Lower lobe of right lung (tissue), 2 donors: ENCODE data around the gene YDJC. TPM values are rescaled to one million over a fixed set of nuclear protein-coding genes. Genes with fewer than 3 reads are reported as not detected.
"Not testable (repeated sequence)": the region's sequence is repeated elsewhere in the genome, so short reads cannot be mapped to it uniquely, and the experiment has no call there.

Experiments used
- ATAC-seq, 2 donors: fragments of 200-7000 bp; cut with Tn5 transposase; one replicate each; pipeline ENCODE4 v1.9.1; 2020 to 2022; ENCODE audit warnings: mild to moderate bottlenecking in 2 of 2, moderate library complexity in 2 of 2
- DNase-seq: peaks from one replicate; pipeline ENCODE4 v3.0.0-alpha.2; 2020
- H3K27ac ChIP-seq: fragments of 200-600 bp; one replicate; pipeline ENCODE4 v1.8.0; 2022
- H3K27me3 ChIP-seq: fragments of 200-600 bp; one replicate; pipeline ENCODE4 v1.8.0; 2022; ENCODE audit warnings: low read depth
- H3K36me3 ChIP-seq: fragments of 200-600 bp; one replicate; pipeline ENCODE4 v1.8.0; 2022; ENCODE audit warnings: mild to moderate bottlenecking
- H3K4me1 ChIP-seq: fragments of 200-600 bp; one replicate; pipeline ENCODE4 v1.8.0; 2022
- H3K4me3 ChIP-seq: fragments of 200-600 bp; one replicate; pipeline ENCODE4 v1.8.0; 2022; ENCODE audit warnings: mild to moderate bottlenecking
- H3K9me3 ChIP-seq: fragments of 200-600 bp; one replicate; pipeline ENCODE4 v1.8.0; 2022
- intact Hi-C: fragments of 100-400 bp; cut with DNase I; formaldehyde crosslinking; loops from one replicate; pipeline ENCODE4 v1.11.0; 2022
- long read RNA-seq: library from polyadenylated mRNA; unstranded; transcript quantifications from one replicate; pipeline ENCODE4 v2.0.0, GENCODE V29; 2021
- total RNA-seq: library from RNA; stranded (reverse); fragmentation: NEBNext Ultra II Directional; extraction: Animal tissue kit (Norgen Biotek cat#: 25700); gene quantifications from one replicate; pipeline ENCODE4 v1.2.1, GENCODE V29; 2021
- TF ChIP-seq, protein P1 (sequence below): fragments of 200-600 bp; IDR thresholded peaks from one replicate; pipeline ENCODE4 v1.8.0; 2022; ENCODE audit warnings: antibody characterized with exemption, mild to moderate bottlenecking
- donor health status: DM: no; HTN: yes; CAD: no; lungs with severe emphysema.

Gene YDJC, protein sequence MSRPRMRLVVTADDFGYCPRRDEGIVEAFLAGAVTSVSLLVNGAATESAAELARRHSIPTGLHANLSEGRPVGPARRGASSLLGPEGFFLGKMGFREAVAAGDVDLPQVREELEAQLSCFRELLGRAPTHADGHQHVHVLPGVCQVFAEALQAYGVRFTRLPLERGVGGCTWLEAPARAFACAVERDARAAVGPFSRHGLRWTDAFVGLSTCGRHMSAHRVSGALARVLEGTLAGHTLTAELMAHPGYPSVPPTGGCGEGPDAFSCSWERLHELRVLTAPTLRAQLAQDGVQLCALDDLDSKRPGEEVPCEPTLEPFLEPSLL
- total RNA-seq: 13.1 TPM
- long read RNA-seq, transcript YDJC-203 (5 exons, 1,410 nt): minor isoform, 7 of 36 reads
- long read RNA-seq, transcript YDJC-201 (5 exons, 1,351 nt): major isoform, 8 of 36 reads
- long read RNA-seq, partial matches to known transcripts: 6 of 36 reads
- long read RNA-seq, other reads (novel, unspliced or antisense): 9 of 36 reads

DNA sequence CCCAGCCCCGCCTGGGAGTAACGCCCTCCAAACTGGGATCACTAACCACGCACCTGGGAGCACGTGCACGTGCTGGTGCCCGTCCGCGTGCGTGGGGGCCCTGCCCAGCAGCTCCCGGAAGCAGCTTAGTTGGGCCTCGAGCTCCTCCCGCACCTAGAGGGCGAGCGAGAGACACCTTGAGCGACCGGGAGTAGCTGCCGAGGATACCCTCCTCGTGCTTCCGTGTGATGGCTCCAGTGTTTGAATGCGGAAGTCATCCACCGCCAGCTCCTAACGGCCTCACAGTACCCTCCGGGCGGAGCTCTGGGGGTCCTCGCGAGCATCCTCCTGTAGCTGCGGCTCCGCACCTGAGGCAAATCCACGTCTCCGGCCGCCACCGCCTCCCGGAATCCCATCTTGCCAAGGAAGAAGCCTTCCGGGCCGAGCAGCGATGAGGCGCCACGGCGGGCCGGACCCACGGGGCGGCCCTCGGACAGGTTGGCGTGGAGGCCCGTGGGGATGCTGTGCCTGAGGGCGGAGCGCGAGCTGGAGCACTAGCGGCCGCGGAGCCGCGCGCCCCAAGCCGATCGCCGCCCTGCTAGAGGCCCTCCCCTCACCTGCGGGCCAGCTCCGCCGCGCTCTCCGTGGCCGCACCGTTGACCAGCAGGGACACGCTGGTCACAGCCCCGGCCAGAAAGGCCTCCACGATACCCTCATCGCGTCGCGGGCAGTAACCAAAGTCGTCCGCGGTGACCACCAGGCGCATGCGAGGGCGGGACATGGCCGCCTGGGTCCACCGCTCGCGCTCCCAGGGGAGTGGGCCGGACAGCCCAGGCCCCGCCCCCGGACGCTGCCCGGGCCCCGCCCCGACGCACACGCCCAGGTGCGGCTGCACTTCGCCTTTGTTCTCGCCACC lies at the start of gene YDJC:
YDJC (minus strand) TSS at position 768 of the 895 bp plus-strand sequence; CDS start at position 760, 8 bp downstream.
- ATAC-seq: peak; percentile 98 to 99
- Histone ChIP-seq H3K36me3 (peaks cover 12% of the 10 kb centered on the region), H3K4me1 (peaks cover 28% of the 10 kb centered on the region), H3K4me3 (peak within 1 kb of the TSS; percentile 98), H3K27me3 (no peaks in the 10 kb centered on the region), H3K9me3 (no peaks in the 10 kb centered on the region), H3K27ac (peak within 1 kb of the TSS; percentile 82)
- TF ChIP-seq, protein P1, sequence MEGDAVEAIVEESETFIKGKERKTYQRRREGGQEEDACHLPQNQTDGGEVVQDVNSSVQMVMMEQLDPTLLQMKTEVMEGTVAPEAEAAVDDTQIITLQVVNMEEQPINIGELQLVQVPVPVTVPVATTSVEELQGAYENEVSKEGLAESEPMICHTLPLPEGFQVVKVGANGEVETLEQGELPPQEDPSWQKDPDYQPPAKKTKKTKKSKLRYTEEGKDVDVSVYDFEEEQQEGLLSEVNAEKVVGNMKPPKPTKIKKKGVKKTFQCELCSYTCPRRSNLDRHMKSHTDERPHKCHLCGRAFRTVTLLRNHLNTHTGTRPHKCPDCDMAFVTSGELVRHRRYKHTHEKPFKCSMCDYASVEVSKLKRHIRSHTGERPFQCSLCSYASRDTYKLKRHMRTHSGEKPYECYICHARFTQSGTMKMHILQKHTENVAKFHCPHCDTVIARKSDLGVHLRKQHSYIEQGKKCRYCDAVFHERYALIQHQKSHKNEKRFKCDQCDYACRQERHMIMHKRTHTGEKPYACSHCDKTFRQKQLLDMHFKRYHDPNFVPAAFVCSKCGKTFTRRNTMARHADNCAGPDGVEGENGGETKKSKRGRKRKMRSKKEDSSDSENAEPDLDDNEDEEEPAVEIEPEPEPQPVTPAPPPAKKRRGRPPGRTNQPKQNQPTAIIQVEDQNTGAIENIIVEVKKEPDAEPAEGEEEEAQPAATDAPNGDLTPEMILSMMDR: peak; percentile 44
- DNase-seq: peak; percentile 95
- intact Hi-C loops: no loop called here

DNA sequence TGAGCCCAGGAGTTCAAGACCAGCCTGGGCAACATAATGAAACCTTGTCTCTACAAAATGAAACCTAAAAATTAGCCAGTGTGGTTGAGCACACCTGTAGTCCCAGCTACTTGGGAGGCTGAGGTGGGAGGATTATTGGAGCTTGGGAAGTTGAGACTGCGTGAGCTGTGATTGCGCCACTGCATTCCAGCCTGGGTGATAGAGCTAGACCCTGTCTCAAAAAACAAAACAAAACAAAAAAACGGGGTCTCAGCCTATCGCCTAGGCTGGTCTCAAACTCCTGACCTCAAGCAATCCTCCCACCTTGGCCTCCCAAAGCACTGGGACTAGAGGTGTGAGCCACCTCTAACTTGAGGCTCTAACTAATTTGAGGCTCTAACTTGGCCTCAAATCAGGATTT lies 49.6 kb upstream of the YDJC start:
- DNase-seq: no peak
- peaks cover 52% of the 10 kb centered on the region for H3K36me3 ChIP-seq
- intact Hi-C loops: no loop called here
- TF ChIP-seq, protein P1: no peak
- ATAC-seq: no peak
- H3K4me1 ChIP-seq: no peaks in the 10 kb centered on the region
- no peak overlapping the region for H3K27ac ChIP-seq
- H3K9me3 ChIP-seq: no peaks in the 10 kb centered on the region
- no peak overlapping the region for H3K4me3 ChIP-seq
- H3K27me3 ChIP-seq: no peaks in the 10 kb centered on the region

DNA sequence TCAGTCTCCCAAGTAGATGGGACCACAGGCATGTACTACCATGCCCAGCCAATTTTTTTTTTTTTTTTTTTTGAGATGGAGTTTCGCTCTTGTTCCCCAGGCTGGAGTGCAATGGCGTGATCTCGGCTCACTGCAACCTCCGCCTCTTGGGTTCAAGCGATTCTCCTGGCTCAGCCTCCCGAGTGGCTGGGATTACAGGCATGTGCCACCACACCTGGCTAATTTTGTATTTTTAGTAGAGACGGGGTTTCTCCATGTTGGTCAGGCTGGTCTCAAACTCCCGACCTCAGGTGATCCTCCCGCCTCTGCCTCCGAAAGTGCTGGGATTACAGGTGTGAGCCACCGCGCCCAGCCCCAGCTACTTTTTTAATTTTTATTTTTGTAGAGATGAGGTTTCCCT lies 49.0 kb upstream of the YDJC start:
- H3K27ac ChIP-seq, H3K27me3 ChIP-seq, H3K4me1 ChIP-seq, H3K9me3 ChIP-seq, H3K4me3 ChIP-seq, ATAC-seq, intact Hi-C loops, DNase-seq: not testable (repeated sequence)
- peaks cover 52% of the 10 kb centered on the region for H3K36me3 ChIP-seq

DNA sequence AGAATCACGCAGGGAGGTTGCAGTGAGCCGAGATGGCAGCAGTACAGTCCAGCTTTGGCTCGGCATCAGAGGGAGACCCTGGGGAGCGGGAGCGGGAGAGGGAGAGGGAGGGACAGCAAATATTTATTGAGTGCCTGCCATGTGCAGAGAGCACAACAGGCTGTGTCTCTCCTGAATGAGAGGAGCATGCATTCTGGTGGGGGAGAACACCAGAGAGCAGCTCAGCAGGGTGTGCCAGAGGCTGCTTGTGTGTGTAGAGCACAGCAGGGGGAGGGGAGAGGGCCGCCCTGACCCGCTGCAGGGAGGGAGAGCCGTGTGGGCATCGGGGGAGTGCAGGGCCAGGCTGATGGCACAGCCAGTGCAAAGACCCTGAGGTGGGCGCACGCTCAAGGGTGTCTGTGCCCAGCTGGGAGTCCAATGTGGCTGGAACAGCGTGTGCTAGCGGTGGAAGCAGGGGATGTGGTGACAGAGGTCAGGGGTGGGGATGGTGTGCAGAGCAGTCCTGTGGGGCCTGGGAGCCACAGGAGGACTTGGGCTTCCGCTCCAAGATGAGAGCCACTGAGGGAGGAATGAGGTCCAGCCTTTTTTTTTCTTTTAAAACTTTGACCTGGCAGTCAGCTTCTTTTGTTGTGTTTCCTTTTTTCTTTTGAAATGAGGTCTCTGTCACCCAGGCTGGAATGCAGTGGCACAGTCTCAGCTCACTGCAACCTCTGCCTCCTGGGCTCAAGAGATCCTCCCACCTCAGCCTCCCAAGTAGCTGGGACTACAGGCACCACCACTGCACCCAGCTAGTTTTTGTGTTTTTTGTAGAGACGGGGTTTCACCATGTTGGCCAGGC lies 48.0 kb upstream of the YDJC start:
- no peak for DNase-seq
- peaks cover 52% of the 10 kb centered on the region for H3K36me3 ChIP-seq

DNA sequence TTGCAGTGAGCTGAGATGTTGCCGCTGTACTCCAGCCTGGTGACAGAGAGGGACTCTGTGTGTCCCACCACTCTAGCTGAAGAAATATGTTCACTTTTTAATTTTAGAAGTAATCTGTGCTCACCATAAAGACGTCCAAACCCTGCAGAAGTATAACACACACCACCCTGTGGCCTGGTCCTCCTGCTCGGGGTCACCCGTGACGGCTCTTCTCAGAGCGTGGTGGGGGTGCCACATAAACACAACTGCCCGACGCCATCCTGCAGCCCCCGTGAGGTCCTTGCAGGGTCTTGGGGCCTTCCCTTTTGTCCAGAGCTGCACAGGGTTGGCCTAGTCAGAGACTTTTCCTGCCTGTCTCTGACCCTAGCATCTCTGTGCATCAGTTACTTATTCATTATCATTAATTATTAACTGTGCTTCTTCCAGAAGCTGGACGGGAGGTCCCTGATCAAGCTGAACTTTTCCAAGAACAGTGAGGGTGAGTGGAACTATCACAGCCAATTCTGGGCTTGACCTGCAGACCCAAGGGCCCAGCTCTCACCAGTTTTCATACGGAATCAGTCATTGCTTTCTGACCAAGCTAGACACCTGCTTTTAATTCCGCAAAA lies 44.9 kb upstream of the YDJC start:
- TF ChIP-seq, protein P1: no peak
- intact Hi-C loops: no loop called here
- DNase-seq (no peak), ATAC-seq (no peak)
- Histone ChIP-seq H3K4me1 (no peaks in the 10 kb centered on the region), H3K27ac (no peak overlapping the region), H3K9me3 (no peaks in the 10 kb centered on the region), H3K27me3 (no peaks in the 10 kb centered on the region), H3K36me3 (peaks cover 60% of the 10 kb centered on the region), H3K4me3 (no peak overlapping the region)

More for the DNA sequence above, 48.0 kb upstream of the YDJC start:
- no peak overlapping the region for H3K27ac ChIP-seq
- intact Hi-C loops: no loop called here
- no peak overlapping the region for H3K4me3 ChIP-seq
- TF ChIP-seq, protein P1: no peak
- H3K27me3 ChIP-seq: no peaks in the 10 kb centered on the region
- no peaks in the 10 kb centered on the region for H3K9me3 ChIP-seq
- peak in 1 of 2 donors; percentile 7 for ATAC-seq
- no peaks in the 10 kb centered on the region for H3K4me1 ChIP-seq
